Lung (tissue), 12 donors: ENCODE data around the gene PUSL1. TPM values are rescaled to one million over a fixed set of nuclear protein-coding genes. Genes with fewer than 3 reads are reported as not detected.

Source experiments
- ATAC-seq: fragments of 200-7000 bp; cut with Tn5 transposase; one replicate; pipeline ENCODE4 v1.9.1; 2020; ENCODE audit warnings: moderate number of reproducible peaks; ENCODE audit not compliant: insufficient read depth, low FRiP score
- DNase-seq, 3 donors: peaks; one replicate each; pipeline ENCODE4 v3.0.0-alpha.2; 2013 to 2017
- H3K27ac ChIP-seq, 2 donors: one replicate each; pipeline ENCODE4 v1.5.1; 2013; ENCODE audit warnings: mild to moderate bottlenecking in 2 of 2, moderate library complexity in 2 of 2, control low read depth in 1 of 2, inconsistent platforms in 1 of 2, low read depth in 1 of 2, low read length in 1 of 2
- H3K27me3 ChIP-seq, 3 donors: one replicate each; pipeline ENCODE4 v1.5.1; 2013; ENCODE audit warnings: low read length in 2 of 3; ENCODE audit not compliant: control insufficient read depth in 3 of 3, insufficient read depth in 3 of 3
- H3K36me3 ChIP-seq, 4 donors: one replicate each; pipeline ENCODE4 v1.5.1; 2013; ENCODE audit warnings: low read length in 4 of 4, mild to moderate bottlenecking in 1 of 4, moderate library complexity in 1 of 4; ENCODE audit not compliant: control insufficient read depth in 4 of 4, insufficient read depth in 4 of 4
- H3K4me1 ChIP-seq, 5 donors: one replicate each; pipeline ENCODE4 v1.5.1; 2013; ENCODE audit warnings: low read length in 5 of 5, mild to moderate bottlenecking in 2 of 5, moderate library complexity in 1 of 5; ENCODE audit not compliant: control insufficient read depth in 5 of 5, insufficient read depth in 5 of 5
- H3K4me3 ChIP-seq: one replicate; pipeline ENCODE4 v1.5.1; 2013; ENCODE audit warnings: mild to moderate bottlenecking, control low read depth, moderate library complexity
- H3K9ac ChIP-seq, 2 donors: one replicate each; pipeline ENCODE4 v1.5.1; 2013; ENCODE audit warnings: low read length in 2 of 2, control low read depth in 1 of 2; ENCODE audit not compliant: insufficient read depth in 1 of 2
- H3K9me3 ChIP-seq, 4 donors: one replicate each; pipeline ENCODE4 v1.5.1; 2013; ENCODE audit warnings: low read length in 3 of 4, mild to moderate bottlenecking in 1 of 4, moderate library complexity in 1 of 4; ENCODE audit not compliant: control insufficient read depth in 4 of 4, insufficient read depth in 3 of 4
- WGBS, 2 donors: extraction: QIAGEN DNeasy Blood & Tissue Kit; methylation state at CpG; one replicate each; pipeline ENCODE4 v1.1.7; 2013; 5-methylcytosine and 5-hydroxymethylcytosine counted together
- polyA plus RNA-seq, 2 donors: library from polyadenylated mRNA; stranded (reverse); fragments of 200-250 nt; gene quantifications; one replicate each; pipeline ENCODE4 v1.2.1, GENCODE V29; 2013
- total RNA-seq, 2 donors: library from RNA; depleted of rRNA in 1 of 2; stranded (reverse); fragments of >200 nt in 1 of 2; gene quantifications; one replicate each; pipeline ENCODE4 v1.2.1, GENCODE V29; 2014 to 2021
- TF ChIP-seq, protein P1 (sequence below): IDR thresholded peaks from 2 replicates; pipeline ENCODE4 v1.5.1; 2012; ENCODE audit warnings: mild to moderate bottlenecking; ENCODE audit errors: control extremely low read depth, extremely low read depth
- donor health status: control.
- donor health status: control.
- donor health status: Bipolar disorder and iron deficiency.
- donor health status: healthy.
- donor health status: DM: yes; HTN: yes; CAD: no.

Gene PUSL1
- total and polyA plus RNA-seq, 4 donors = 11.3 to 23.7 (median 18.6) TPM

- H3K4me1 ChIP-seq = no peaks in the 10 kb centered on the region
- TF ChIP-seq, protein P1, sequence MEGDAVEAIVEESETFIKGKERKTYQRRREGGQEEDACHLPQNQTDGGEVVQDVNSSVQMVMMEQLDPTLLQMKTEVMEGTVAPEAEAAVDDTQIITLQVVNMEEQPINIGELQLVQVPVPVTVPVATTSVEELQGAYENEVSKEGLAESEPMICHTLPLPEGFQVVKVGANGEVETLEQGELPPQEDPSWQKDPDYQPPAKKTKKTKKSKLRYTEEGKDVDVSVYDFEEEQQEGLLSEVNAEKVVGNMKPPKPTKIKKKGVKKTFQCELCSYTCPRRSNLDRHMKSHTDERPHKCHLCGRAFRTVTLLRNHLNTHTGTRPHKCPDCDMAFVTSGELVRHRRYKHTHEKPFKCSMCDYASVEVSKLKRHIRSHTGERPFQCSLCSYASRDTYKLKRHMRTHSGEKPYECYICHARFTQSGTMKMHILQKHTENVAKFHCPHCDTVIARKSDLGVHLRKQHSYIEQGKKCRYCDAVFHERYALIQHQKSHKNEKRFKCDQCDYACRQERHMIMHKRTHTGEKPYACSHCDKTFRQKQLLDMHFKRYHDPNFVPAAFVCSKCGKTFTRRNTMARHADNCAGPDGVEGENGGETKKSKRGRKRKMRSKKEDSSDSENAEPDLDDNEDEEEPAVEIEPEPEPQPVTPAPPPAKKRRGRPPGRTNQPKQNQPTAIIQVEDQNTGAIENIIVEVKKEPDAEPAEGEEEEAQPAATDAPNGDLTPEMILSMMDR = no peak
- WGBS, 2 donors = 86 to 91% methylated on average over 18 of the region's 18 CpGs
- peaks cover 4 to 60% (median 11%) of the 10 kb centered on the region in 4 donors for H3K36me3 ChIP-seq
- H3K9me3 ChIP-seq = peaks cover 0 to 5% (median 0%) of the 10 kb centered on the region in 4 donors
- no peak overlapping the region for H3K9ac ChIP-seq
- H3K27me3 ChIP-seq = no peaks in the 10 kb centered on the region
- H3K4me3 ChIP-seq = no peak overlapping the region
- H3K27ac ChIP-seq = no peak overlapping the region
- ATAC-seq (no peak), DNase-seq (no peak)
These were observed 29.4 kb downstream of the PUSL1 start for GRCh38 chr1:1337793-1338147.

DNA sequence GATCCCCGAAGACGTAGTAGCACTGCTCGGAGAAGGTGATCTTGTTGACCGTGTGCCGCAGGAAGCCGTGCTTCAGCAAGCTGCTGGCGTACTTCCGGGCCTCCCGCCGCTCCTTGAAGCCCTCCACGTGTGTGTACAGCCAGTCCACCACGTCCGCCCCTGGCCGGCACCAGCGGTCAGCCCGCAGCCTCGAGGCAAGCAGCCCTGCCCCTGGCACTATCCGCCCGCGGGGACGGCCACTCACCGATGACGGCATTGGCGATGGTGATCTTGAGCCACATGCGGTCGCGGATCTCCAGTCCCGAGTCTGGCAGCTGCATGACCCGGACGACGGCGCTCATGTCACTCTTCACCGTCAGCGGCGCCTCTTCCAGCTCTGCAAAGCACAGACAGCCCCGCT is 29.9 kb downstream of the PUSL1 start:
- Histone ChIP-seq H3K27me3 (no peaks in the 10 kb centered on the region), H3K9ac (no peak overlapping the region), H3K4me1 (no peaks in the 10 kb centered on the region), H3K4me3 (no peak overlapping the region), H3K27ac (no peak overlapping the region), H3K36me3 (peaks cover 4 to 60% (median 11%) of the 10 kb centered on the region in 4 donors), H3K9me3 (peaks cover 0 to 5% (median 0%) of the 10 kb centered on the region in 4 donors)
- 96 to 98% methylated on average over 36 of the region's 36 CpGs for WGBS, 2 donors
- ATAC-seq (no peak), DNase-seq (no peak)
- TF ChIP-seq, protein P1 = no peak

DNA sequence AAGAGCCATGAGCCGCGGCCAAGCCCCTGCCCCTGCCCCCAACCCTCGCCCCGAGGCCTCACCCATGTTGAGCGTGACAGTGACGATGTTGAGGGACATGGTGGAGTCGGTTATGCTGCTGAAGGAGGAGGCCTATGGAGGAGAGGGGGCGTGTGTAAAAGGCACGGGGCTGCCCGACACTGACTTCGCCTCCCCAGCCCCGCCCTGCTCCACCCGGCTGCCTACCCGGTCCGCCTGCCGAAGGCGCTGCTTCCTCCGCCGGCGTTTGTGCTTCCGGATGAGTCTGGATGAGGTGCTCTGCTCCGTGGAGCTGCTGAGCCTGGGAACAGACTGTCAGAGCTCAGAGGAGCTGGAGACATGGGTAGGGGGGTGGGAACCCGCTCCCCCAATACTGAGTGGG is 31.8 kb downstream of the PUSL1 start:
- TF ChIP-seq, protein P1 = no peak
- Histone ChIP-seq H3K4me3 (no peak overlapping the region), H3K27ac (no peak overlapping the region), H3K4me1 (peaks cover 0 to 6% (median 0%) of the 10 kb centered on the region in 5 donors), H3K27me3 (no peaks in the 10 kb centered on the region), H3K36me3 (peaks cover 4 to 58% (median 11%) of the 10 kb centered on the region in 4 donors), H3K9me3 (no peaks in the 10 kb centered on the region), H3K9ac (no peak overlapping the region)
- WGBS, 2 donors = 94 to 96% methylated on average over 23 of the region's 23 CpGs
- DNase-seq = no peak
- ATAC-seq = no peak

GRCh38 chr1:1340791-1341548 is 32.6 kb downstream of the PUSL1 start:
- no peak overlapping the region for H3K27ac ChIP-seq
- H3K36me3 ChIP-seq = peaks cover 0 to 52% (median 11%) of the 10 kb centered on the region in 4 donors
- no peak for ATAC-seq
- H3K27me3 ChIP-seq = no peaks in the 10 kb centered on the region
- TF ChIP-seq, protein P1 = no peak
- 93 to 96% methylated on average over 36 of the region's 36 CpGs for WGBS, 2 donors
- H3K9me3 ChIP-seq = no peaks in the 10 kb centered on the region
- H3K9ac ChIP-seq = no peak overlapping the region
- H3K4me3 ChIP-seq = no peak overlapping the region
- peaks cover 0 to 13% (median 0%) of the 10 kb centered on the region in 5 donors for H3K4me1 ChIP-seq
- no peak for DNase-seq
